Bronchial epithelial cell (primary cell): ENCODE data around the gene CXADR. TPM values are rescaled to one million over a fixed set of nuclear protein-coding genes. Genes with fewer than 3 reads are reported as not detected.
"Not testable (repeated sequence)": the region's sequence is repeated elsewhere in the genome, so short reads cannot be mapped to it uniquely, and the experiment has no call there.

Experiments used
- DNase-seq: peaks from one replicate; pipeline ENCODE4 v3.0.0-alpha.2; 2010; ENCODE audit warnings: low read depth
- FAIRE-seq: peaks from 2 replicates; lab custom pipeline; 2011; peaks lifted over from hg19 to GRCh38; lab: Jason Lieb, UNC
- H3K27me3 ChIP-seq: 2 replicates; pipeline ENCODE4 v1.5.1; 2011; ENCODE audit warnings: low read length; ENCODE audit not compliant: control insufficient read depth, insufficient read depth
- H3K36me3 ChIP-seq: 2 replicates; pipeline ENCODE4 v1.5.1; 2011; ENCODE audit warnings: low read length; ENCODE audit not compliant: control insufficient read depth, insufficient read depth
- H3K4me3 ChIP-seq: 2 replicates; pipeline ENCODE4 v1.5.1; 2011; ENCODE audit warnings: mild to moderate bottlenecking, low read depth, low read length, control low read depth
- total RNA-seq: library from RNA; depleted of rRNA; stranded (reverse); fragments of >200 nt; gene quantifications from 2 replicates; pipeline ENCODE4 v1.2.1, GENCODE V29; 2014
- TF ChIP-seq, protein P1 (sequence below): IDR thresholded peaks from 2 replicates; pipeline ENCODE4 v1.5.1; 2011; ENCODE audit warnings: mild to moderate bottlenecking, moderate library complexity, low read length, control low read depth, inconsistent platforms; ENCODE audit not compliant: insufficient read depth, severe bottlenecking

Gene CXADR
- total RNA-seq, 1 donor from 2014 or later: 27.9 TPM

DNA sequence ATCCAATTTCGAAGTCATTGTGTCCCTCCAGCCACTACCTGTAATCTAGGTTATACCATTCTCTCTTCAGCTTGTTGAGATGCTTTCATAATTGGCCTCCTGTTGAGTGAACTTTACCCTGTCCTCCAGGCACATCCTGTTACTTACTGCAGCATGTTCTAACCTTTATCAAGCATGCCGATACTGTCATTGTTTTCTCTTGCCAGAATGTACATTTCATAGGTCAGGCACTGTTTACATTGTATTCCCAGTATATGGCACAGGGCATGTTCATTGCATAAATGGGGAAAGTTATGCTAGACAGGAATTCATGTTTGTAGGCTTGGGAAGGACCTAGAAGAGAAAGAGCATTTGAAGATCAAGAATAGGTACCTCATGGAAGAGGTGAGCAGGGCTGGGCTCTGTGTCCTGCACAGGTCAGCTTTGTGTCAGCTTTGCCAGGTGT, 10.2 kb downstream of the CXADR start:
- FAIRE-seq (no peak), DNase-seq (peak; percentile 75)
- Histone ChIP-seq H3K4me3 (no peak overlapping the region), H3K27me3 (no peaks in the 10 kb centered on the region), H3K36me3 (no peaks in the 10 kb centered on the region)
- TF ChIP-seq, protein P1, sequence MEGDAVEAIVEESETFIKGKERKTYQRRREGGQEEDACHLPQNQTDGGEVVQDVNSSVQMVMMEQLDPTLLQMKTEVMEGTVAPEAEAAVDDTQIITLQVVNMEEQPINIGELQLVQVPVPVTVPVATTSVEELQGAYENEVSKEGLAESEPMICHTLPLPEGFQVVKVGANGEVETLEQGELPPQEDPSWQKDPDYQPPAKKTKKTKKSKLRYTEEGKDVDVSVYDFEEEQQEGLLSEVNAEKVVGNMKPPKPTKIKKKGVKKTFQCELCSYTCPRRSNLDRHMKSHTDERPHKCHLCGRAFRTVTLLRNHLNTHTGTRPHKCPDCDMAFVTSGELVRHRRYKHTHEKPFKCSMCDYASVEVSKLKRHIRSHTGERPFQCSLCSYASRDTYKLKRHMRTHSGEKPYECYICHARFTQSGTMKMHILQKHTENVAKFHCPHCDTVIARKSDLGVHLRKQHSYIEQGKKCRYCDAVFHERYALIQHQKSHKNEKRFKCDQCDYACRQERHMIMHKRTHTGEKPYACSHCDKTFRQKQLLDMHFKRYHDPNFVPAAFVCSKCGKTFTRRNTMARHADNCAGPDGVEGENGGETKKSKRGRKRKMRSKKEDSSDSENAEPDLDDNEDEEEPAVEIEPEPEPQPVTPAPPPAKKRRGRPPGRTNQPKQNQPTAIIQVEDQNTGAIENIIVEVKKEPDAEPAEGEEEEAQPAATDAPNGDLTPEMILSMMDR: no peak

DNA sequence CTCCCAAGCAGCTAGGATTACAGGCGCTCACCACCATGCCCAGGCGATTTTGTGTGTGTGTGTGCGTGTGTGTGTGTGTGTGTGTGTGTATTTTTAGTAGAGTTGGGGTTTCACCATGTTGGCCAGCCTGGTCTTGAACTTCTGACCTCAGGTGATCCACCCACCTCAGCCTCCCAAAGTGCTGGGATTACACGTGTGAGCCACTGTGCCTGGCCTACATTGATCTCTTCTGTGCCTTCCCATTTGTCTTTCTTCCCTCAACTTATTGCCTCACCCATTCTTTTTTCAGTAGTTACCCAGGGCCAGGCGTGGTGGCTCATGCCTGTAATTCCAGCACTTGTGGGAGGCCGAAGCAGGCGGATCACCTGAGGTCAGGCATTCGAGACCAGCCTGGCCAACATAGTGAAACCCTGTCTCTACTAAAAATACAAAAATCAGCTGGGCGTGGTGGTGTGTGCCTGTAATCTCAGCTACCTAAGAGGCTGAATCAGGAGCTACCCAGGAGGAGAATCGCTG, 11.2 kb downstream of the CXADR start:
- not testable (repeated sequence) for H3K27me3 ChIP-seq, H3K36me3 ChIP-seq, H3K4me3 ChIP-seq, DNase-seq, FAIRE-seq

DNA sequence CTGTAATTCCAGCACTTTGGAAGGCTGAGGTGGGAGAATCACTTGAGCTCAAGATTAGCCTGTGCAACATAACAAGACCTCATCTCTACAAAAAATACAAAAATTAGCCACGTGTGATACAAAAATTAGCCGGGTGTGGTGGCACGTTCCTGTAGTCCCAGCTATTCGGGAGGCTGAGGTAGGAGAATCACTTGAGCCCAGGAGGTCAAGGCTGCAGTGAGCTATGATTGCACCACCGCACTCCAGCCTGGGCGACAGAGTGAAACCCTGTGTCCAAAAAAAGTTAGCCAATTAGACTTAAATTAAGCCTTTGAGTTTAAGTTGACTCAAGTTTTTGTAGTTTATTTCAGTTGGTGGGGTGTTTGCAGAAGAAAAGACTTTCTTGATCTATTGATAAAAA, 11.8 kb downstream of the CXADR start:
- no peak overlapping the region for H3K4me3 ChIP-seq
- TF ChIP-seq, protein P1: no peak
- DNase-seq: no peak
- FAIRE-seq: no peak
- no peaks in the 10 kb centered on the region for H3K36me3 ChIP-seq
- no peaks in the 10 kb centered on the region for H3K27me3 ChIP-seq

DNA sequence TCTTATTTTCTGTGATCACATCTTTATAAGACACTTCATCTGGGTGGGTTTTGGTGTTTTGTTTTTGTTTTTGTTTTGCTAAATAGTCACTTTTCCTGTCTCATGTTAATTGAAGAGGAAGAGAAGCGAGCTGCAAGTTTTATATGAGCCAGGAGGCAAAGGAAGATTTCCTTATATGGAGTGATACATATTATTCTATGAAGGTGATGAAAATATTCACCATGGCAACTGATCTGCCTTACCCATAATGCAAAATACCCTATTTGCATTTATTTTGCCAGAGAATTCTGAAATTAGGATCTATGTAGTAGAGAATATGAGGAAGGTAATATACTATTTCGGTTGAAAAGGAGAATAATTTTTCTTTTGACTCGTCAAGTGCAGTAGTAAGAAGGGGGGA, 13.9 kb downstream of the CXADR start:
- Histone ChIP-seq H3K36me3 (no peaks in the 10 kb centered on the region), H3K27me3 (no peaks in the 10 kb centered on the region), H3K4me3 (no peak overlapping the region)
- FAIRE-seq (no peak), DNase-seq (no peak)
- TF ChIP-seq, protein P1: no peak

DNA sequence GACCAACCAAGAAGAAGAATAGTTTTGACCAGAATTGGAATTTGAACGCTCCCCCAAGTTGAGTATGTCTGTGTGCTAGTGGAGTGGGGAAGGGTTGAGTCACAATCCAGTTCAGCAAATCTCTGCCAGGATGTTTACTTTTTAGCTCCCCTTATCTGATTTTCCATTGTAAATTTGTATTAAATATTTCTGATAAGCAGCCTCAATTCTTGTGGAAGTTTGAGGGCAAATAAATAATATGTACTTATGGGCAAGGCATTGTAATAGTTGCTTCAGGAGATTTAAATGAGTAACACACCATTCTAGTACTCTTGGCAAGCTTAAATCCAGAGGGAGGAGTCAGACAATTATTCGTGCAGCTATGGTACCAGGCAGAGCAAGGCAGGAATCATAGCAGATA, 14.4 kb downstream of the CXADR start:
- H3K4me3 ChIP-seq: no peak overlapping the region
- TF ChIP-seq, protein P1: no peak
- FAIRE-seq (no peak), DNase-seq (peak; percentile 75)
- H3K36me3 ChIP-seq: no peaks in the 10 kb centered on the region
- no peaks in the 10 kb centered on the region for H3K27me3 ChIP-seq

DNA sequence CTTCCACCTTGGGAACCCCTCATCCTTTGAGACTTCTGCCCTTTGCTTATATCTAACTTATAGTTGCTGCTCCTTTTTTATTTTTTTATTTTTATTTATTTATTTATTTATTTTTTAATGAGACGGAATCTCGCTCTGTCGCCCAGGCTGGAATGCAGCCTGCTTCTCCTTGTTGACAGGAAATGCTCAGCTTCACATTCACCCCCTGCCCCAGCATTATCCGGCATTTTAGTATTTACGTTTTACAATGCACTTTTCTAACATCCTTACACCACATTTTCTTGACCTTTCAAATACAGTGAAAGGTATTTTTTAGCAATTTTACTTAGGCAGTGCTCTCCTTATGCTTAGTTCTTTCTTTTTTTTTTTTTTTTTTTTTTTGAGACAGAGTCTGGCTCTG, 14.9 kb downstream of the CXADR start:
- TF ChIP-seq, protein P1: no peak
- FAIRE-seq: no peak
- DNase-seq: no peak
- Histone ChIP-seq H3K4me3 (no peak overlapping the region), H3K27me3 (no peaks in the 10 kb centered on the region), H3K36me3 (no peaks in the 10 kb centered on the region)
